Neutrophil (primary cell): ENCODE data around the gene VWA5A.

Experiments
- H3K27ac ChIP-seq: fragments of 200-600 bp; sonication (generic); 2 replicates; pipeline ENCODE4 v1.5.1; 2016; ENCODE audit warnings: mild to moderate bottlenecking, moderate library complexity
- H3K27me3 ChIP-seq: fragments of 200-600 bp; sonication (generic); 2 replicates; pipeline ENCODE4 v1.6.0; 2016; ENCODE audit warnings: mild to moderate bottlenecking
- H3K36me3 ChIP-seq: fragments of 200-600 bp; sonication (generic); 2 replicates; pipeline ENCODE4 v1.5.1; 2017
- H3K4me1 ChIP-seq, 2 experiments: fragments of 200-600 bp in 1 of 2; sonication (generic) in 1 of 2; 1 replicate in 1 of 2; 2 replicates in 1 of 2; pipeline versions ENCODE4 v1.5.1 to v1.6.1; 2013 to 2016; ENCODE audit warnings: low read depth in 1 of 2, low read length in 1 of 2, mild to moderate bottlenecking in 1 of 2, moderate library complexity in 1 of 2; ENCODE audit not compliant: control insufficient read depth in 1 of 2, insufficient read depth in 1 of 2
- H3K4me3 ChIP-seq, 2 experiments: fragments of 200-600 bp in 1 of 2; sonication (generic) in 1 of 2; 1 replicate in 1 of 2; 2 replicates in 1 of 2; pipeline ENCODE4 v1.5.1; 2013 to 2016; ENCODE audit warnings: low read depth in 1 of 2, low read length in 1 of 2, mild to moderate bottlenecking in 1 of 2, moderate library complexity in 1 of 2
- H3K9me3 ChIP-seq: fragments of 200-600 bp; sonication (generic); 2 replicates; pipeline ENCODE4 v1.5.1; 2016
- TF ChIP-seq, protein P1 (sequence below): fragments of 200-600 bp; sonication (generic); IDR thresholded peaks from 2 replicates; pipeline ENCODE4 v1.5.1; 2016; ENCODE audit warnings: antibody characterized with exemption

Gene VWA5A

GRCh38 chr11:124114942-124115781, at the start of gene VWA5A:
VWA5A (plus strand) TSS chr11:124115450; CDS start chr11:124117512, 2,062 bp downstream.
- Histone ChIP-seq H3K9me3 (no peaks in the 10 kb centered on the region), H3K27ac (no peak within 1 kb of the TSS)

DNA sequence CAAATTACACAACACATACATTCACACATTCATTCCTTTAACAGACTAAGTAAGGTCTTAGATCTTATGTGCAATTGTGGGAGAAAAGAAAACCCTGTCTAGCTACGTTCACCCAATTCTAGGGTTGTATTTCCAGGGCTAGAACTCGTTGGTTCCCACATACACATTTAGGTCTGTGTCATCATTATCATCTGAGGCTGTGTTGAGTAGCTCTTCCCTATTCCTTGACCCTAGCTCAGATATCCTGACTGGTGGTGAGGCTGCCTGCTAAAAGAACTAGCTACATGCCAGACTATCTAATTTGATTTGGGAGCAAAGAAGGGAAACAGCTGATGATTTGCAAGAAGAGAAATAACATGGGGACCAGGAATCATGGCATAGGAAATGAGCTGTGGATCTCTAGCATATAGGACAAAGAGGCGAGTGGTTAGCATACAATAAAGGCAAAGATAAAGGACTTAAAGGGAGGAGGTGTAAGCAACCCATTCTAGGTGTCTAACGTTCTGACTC, 46.6 kb upstream of the VWA5A start:
- H3K36me3 ChIP-seq: no peaks in the 10 kb centered on the region
- no peak overlapping the region for H3K27ac ChIP-seq
- H3K27me3 ChIP-seq: no peaks in the 10 kb centered on the region
- H3K4me1 ChIP-seq: peaks cover 10 to 26% of the 10 kb centered on the region in 2 experiments
- TF ChIP-seq, protein P1, sequence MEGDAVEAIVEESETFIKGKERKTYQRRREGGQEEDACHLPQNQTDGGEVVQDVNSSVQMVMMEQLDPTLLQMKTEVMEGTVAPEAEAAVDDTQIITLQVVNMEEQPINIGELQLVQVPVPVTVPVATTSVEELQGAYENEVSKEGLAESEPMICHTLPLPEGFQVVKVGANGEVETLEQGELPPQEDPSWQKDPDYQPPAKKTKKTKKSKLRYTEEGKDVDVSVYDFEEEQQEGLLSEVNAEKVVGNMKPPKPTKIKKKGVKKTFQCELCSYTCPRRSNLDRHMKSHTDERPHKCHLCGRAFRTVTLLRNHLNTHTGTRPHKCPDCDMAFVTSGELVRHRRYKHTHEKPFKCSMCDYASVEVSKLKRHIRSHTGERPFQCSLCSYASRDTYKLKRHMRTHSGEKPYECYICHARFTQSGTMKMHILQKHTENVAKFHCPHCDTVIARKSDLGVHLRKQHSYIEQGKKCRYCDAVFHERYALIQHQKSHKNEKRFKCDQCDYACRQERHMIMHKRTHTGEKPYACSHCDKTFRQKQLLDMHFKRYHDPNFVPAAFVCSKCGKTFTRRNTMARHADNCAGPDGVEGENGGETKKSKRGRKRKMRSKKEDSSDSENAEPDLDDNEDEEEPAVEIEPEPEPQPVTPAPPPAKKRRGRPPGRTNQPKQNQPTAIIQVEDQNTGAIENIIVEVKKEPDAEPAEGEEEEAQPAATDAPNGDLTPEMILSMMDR: no peak
- H3K4me3 ChIP-seq: no peak overlapping the region
- no peaks in the 10 kb centered on the region for H3K9me3 ChIP-seq

More at GRCh38 chr11:124114942-124115781, at the start of gene VWA5A:
- Histone ChIP-seq H3K4me3 (no peak within 1 kb of the TSS), H3K27me3 (no peaks in the 10 kb centered on the region), H3K4me1 (peaks cover 0 to 16% of the 10 kb centered on the region in 2 experiments), H3K36me3 (no peaks in the 10 kb centered on the region)
- TF ChIP-seq, protein P1: no peak

DNA sequence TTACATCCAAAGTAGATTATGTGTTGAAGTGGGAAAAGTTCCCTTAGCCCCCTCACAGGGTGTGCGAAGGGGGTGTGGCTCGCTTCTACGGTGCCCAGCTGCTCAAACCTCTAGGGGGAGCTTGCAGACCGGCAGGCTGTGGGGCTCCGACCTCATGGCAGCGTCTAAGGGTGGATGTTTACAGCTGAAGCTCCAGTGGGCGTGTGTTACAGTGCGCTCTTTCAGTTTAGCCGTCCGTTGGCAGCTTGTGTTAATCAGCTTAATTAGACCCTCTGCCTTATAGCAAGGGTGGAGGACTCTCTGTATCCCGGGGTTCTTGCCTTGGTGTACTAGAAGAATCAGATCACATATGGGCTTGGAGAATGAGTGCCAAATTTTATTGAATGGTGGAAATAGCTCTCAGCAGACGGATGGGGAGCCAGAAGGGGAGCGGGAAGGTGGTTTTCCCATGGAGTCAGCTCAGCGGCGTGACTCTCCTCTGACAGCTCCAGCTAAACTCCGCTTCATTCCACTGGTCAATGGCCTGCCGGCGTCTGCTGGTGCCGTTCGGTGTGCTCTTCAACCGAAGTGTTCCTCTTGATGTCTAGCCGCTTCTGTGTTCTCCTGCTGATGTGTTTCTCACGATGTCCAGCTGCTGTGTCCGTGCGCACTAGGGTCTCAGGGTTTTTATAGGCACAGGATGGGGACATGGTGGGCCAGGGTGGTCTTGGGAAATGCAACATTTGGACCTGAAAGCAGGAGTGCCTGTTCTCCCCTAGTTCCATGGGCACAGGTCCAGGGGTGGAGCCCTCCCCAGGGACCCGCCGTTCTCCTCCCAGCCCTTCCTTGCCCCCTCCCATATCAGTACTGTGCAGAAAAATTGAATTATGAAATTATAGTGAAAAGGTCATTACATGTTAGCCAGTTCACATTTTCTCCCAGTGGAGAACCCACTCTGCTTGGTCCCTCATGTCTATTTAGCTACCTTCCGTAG, 45.5 kb upstream of the VWA5A start:
- peaks cover under 1% of the 10 kb centered on the region for H3K27me3 ChIP-seq
- no peaks in the 10 kb centered on the region for H3K9me3 ChIP-seq
- no peak overlapping the region for H3K4me3 ChIP-seq
- H3K36me3 ChIP-seq: no peaks in the 10 kb centered on the region
- H3K4me1 ChIP-seq: peaks cover 10 to 26% of the 10 kb centered on the region in 2 experiments
- H3K27ac ChIP-seq: no peak overlapping the region
- TF ChIP-seq, protein P1: no peak

GRCh38 chr11:124070915-124071622, 44.2 kb upstream of the VWA5A start:
- Histone ChIP-seq H3K27ac (no peak overlapping the region), H3K4me1 (peaks cover 14 to 32% of the 10 kb centered on the region in 2 experiments), H3K4me3 (no peak overlapping the region), H3K36me3 (no peaks in the 10 kb centered on the region), H3K9me3 (no peaks in the 10 kb centered on the region), H3K27me3 (peaks cover 13% of the 10 kb centered on the region)
- TF ChIP-seq, protein P1: peak; percentile 71

- TF ChIP-seq, protein P1: no peak
- H3K4me1 ChIP-seq: peaks cover 15 to 36% of the 10 kb centered on the region in 2 experiments
- H3K27ac ChIP-seq: no peak overlapping the region
- H3K4me3 ChIP-seq: no peak overlapping the region
- no peaks in the 10 kb centered on the region for H3K36me3 ChIP-seq
- peaks cover 18% of the 10 kb centered on the region for H3K27me3 ChIP-seq
- H3K9me3 ChIP-seq: no peaks in the 10 kb centered on the region
These were observed 43.7 kb upstream of the VWA5A start for GRCh38 chr11:124071623-124071948.
